D721Med (cell line): ENCODE measurements around the gene DNAJB5.
A peak's percentile ranks its signal among the peaks of the same experiment; 100 is the strongest.

Source experiments
- DNase-seq: peaks from one replicate; pipeline ENCODE4 v3.0.0; 2011; ENCODE audit warnings: low spot score; ENCODE audit not compliant: insufficient read length
- FAIRE-seq: peaks from 2 replicates; lab custom pipeline; 2011; peaks lifted over from hg19 to GRCh38; lab: Jason Lieb, UNC
- CTCF ChIP-seq: IDR thresholded peaks from 2 replicates; pipeline ENCODE4 v1.5.1; 2012; ENCODE audit warnings: mild to moderate bottlenecking, control low read depth; ENCODE audit not compliant: insufficient read depth; ENCODE audit errors: missing control alignments

The DNAJB5 gene

GRCh38 chr9:34990908-34991606 is 1.5 kb downstream of the DNAJB5 start:
- FAIRE-seq: no peak
- DNase-seq: no peak
- no peak for TF ChIP-seq CTCF

- FAIRE-seq (no peak), DNase-seq (no peak)
- no peak for TF ChIP-seq CTCF
Measured at GRCh38 chr9:34991607-34992375, 2.2 kb downstream of the DNAJB5 start.

GRCh38 chr9:34992376-34992951 is 2.9 kb downstream of the DNAJB5 start:
- FAIRE-seq (no peak), DNase-seq (no peak)
- TF ChIP-seq CTCF: no peak

GRCh38 chr9:34993502-34994259 is 4.1 kb downstream of the DNAJB5 start:
- FAIRE-seq: no peak

GRCh38 chr9:34994260-34994899 is 4.8 kb downstream of the DNAJB5 start:
- peak; percentile 49 for TF ChIP-seq CTCF
- DNase-seq (peak; percentile 78), FAIRE-seq (no peak)

More at GRCh38 chr9:34993502-34994259, 4.1 kb downstream of the DNAJB5 start:
- DNase-seq: no peak
- no peak for TF ChIP-seq CTCF

GRCh38 chr9:34994900-34995669 is 5.5 kb downstream of the DNAJB5 start:
- no peak for TF ChIP-seq CTCF
- FAIRE-seq (no peak), DNase-seq (no peak)
